Vagina (tissue), 2 donors: ENCODE results near the gene TFG.

Source experiments
- POLR2A ChIP-seq, 2 donors: fragments of 450-650 bp; IDR thresholded peaks; one replicate each; pipeline ENCODE4 v1.6.1; 2017; ENCODE audit warnings: antibody characterized with exemption in 2 of 2, mild to moderate bottlenecking in 2 of 2, moderate library complexity in 2 of 2
- POLR2AphosphoS5 ChIP-seq, 2 donors: sonication (generic); formaldehyde crosslinking; IDR thresholded peaks; one replicate each; pipeline ENCODE4 v1.9.0; 2017; ENCODE audit warnings: antibody characterized with exemption in 2 of 2, mild to moderate bottlenecking in 2 of 2, low read depth in 1 of 2; ENCODE audit not compliant: insufficient read depth in 1 of 2
- TF ChIP-seq, protein P1 (sequence below), 3 experiments: fragments of 450-650 bp in 2 of 3; fragments of 200-600 bp in 1 of 3; sonication (generic) in 1 of 3; IDR thresholded peaks; one replicate each; pipeline ENCODE4 v1.5.1; 2017 to 2019; ENCODE audit warnings: antibody characterized with exemption in 3 of 3, mild to moderate bottlenecking in 2 of 3, moderate library complexity in 2 of 3

DNA sequence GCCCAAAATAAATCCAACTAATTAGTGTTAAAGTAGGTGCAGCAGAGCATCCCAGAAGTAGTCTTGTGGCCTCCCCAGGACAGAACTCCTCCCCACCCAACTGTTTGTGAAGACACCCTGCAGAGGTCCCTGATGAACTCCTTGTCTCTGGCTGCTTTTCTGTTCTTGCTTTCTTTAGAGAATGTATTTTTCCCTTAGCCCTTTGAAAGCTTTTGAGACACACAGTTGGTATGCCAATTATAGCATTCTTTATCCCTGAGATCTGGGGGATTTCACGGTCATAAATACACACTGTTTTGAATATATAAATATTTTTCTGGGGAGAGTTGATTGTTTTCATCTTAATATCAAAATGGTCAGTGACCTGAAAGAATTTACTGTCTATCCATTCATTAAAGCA, 9.8 kb downstream of the TFG start:
- TF ChIP-seq, protein P1, sequence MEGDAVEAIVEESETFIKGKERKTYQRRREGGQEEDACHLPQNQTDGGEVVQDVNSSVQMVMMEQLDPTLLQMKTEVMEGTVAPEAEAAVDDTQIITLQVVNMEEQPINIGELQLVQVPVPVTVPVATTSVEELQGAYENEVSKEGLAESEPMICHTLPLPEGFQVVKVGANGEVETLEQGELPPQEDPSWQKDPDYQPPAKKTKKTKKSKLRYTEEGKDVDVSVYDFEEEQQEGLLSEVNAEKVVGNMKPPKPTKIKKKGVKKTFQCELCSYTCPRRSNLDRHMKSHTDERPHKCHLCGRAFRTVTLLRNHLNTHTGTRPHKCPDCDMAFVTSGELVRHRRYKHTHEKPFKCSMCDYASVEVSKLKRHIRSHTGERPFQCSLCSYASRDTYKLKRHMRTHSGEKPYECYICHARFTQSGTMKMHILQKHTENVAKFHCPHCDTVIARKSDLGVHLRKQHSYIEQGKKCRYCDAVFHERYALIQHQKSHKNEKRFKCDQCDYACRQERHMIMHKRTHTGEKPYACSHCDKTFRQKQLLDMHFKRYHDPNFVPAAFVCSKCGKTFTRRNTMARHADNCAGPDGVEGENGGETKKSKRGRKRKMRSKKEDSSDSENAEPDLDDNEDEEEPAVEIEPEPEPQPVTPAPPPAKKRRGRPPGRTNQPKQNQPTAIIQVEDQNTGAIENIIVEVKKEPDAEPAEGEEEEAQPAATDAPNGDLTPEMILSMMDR (IDR thresholded peaks at IDR 0.05) = no peak
- TF ChIP-seq POLR2A (IDR thresholded peaks at IDR 0.05) = no peak
- TF ChIP-seq POLR2AphosphoS5 (IDR thresholded peaks at IDR 0.05; ENCODE audit: insufficient read depth in 1 of 2, low read depth in 1 of 2) = no peak
